OCI-LY7 (cell line): ENCODE results near the gene SRBD1. TPM values are rescaled to one million over a fixed set of nuclear protein-coding genes. Genes with fewer than 3 reads are reported as not detected.

Experiments
- BruUV-seq: library from RNA; stranded (reverse); fragments of 400-500 nt; replicated peaks from 2 replicates; lab custom pipeline; 2021; lab: Mats Ljungman, UMichigan
- CTCF ChIA-PET: fragments of 300-600 bp; sonication (Branson Sonifier 250); formaldehyde crosslinking; loops from one replicate; lab custom pipeline; 2022; ENCODE audit warnings: antibody characterized with exemption; ENCODE audit not compliant: unreplicated experiment; lab: Charles Lee
- POLR2A ChIA-PET: fragments of 300-600 bp; sonication (Branson Sonifier 250); formaldehyde crosslinking; loops from one replicate; lab custom pipeline; 2022; ENCODE audit warnings: antibody characterized with exemption; lab: Charles Lee
- DNase-seq: peaks from one replicate; pipeline ENCODE4 v3.0.0-alpha.2; 2015; ENCODE audit warnings: low spot score
- H2AFZ ChIP-seq: fragments of 200-600 bp; sonication (generic), shearing (Covaris generic); 2 replicates; pipeline ENCODE4 v1.6.1; 2014; ENCODE audit warnings: mild to moderate bottlenecking, antibody characterized with exemption, low read length, moderate library complexity
- H3K27ac ChIP-seq: fragments of 200-600 bp; sonication (generic); 2 replicates; pipeline ENCODE4 v1.5.1; 2014; ENCODE audit warnings: mixed run types, low read depth, mild to moderate bottlenecking, moderate library complexity, low read length, inconsistent platforms; ENCODE audit not compliant: poor library complexity, severe bottlenecking
- H3K36me3 ChIP-seq: fragments of 200-600 bp; sonication (generic); 2 replicates; pipeline ENCODE4 v1.6.1; 2014; ENCODE audit warnings: mild to moderate bottlenecking, antibody characterized with exemption, low read length, moderate library complexity, mixed read lengths; ENCODE audit not compliant: insufficient read depth
- H3K4me1 ChIP-seq: fragments of 200-600 bp; sonication (generic); 2 replicates; pipeline ENCODE4 v1.5.1; 2014; ENCODE audit warnings: mild to moderate bottlenecking, low read length; ENCODE audit not compliant: insufficient read depth, poor library complexity, severe bottlenecking
- H3K4me2 ChIP-seq: fragments of 200-600 bp; sonication (generic); 2 replicates; pipeline ENCODE4 v1.6.1; 2014; ENCODE audit warnings: mild to moderate bottlenecking, low read length
- H3K4me3 ChIP-seq: fragments of 200-600 bp; sonication (generic); 2 replicates; pipeline ENCODE4 v1.5.1; 2014; ENCODE audit warnings: mild to moderate bottlenecking, low read depth, low read length; ENCODE audit not compliant: poor library complexity, severe bottlenecking
- H3K79me2 ChIP-seq: fragments of 200-600 bp; sonication (generic); 2 replicates; pipeline ENCODE4 v1.6.1; 2016; ENCODE audit warnings: low read depth, mild to moderate bottlenecking, low read length, moderate library complexity, mixed read lengths; ENCODE audit not compliant: insufficient read depth
- H3K9me2 ChIP-seq: fragments of 200-600 bp; sonication (generic); 2 replicates; pipeline ENCODE4 v1.6.1; 2016; ENCODE audit warnings: mild to moderate bottlenecking, low read length, mixed read lengths; ENCODE audit not compliant: insufficient read depth
- H3K9me3 ChIP-seq: fragments of 200-600 bp; sonication (generic); 2 replicates; pipeline ENCODE4 v1.6.1; 2014; ENCODE audit warnings: mild to moderate bottlenecking, mixed run types, low read length, mixed read lengths
- H4K20me1 ChIP-seq: fragments of 200-600 bp; sonication (generic); 2 replicates; pipeline ENCODE4 v1.6.1; 2014; ENCODE audit warnings: mild to moderate bottlenecking, antibody characterized with exemption, low read length, moderate library complexity, mixed read lengths; ENCODE audit not compliant: insufficient read depth
- EZH2phosphoT487 ChIP-seq: fragments of 200-600 bp; sonication (generic); IDR thresholded peaks from 2 replicates; pipeline ENCODE4 v1.6.1; 2018; ENCODE audit warnings: low read depth, borderline replicate concordance, mild to moderate bottlenecking, mixed run types, antibody characterized with exemption, low read length, moderate library complexity, mixed read lengths
- intact Hi-C: fragments of 100-400 bp; cut with micrococcal nuclease; formaldehyde crosslinking; loops from one replicate; pipeline ENCODE4 v1.10.0; 2022; ENCODE audit not compliant: unreplicated experiment
- total RNA-seq, 2 experiments: library from RNA; depleted of rRNA in 1 of 2; stranded (reverse); fragments of >200 nt in 1 of 2; shearing (Covaris generic) in 1 of 2; gene quantifications; 2 replicates each; pipeline ENCODE4 v1.2.3, GENCODE V29; 2014 to 2022
- TF ChIP-seq, protein P1 (sequence below): fragments of 200-600 bp; sonication (generic); conservative IDR thresholded peaks from 2 replicates; pipeline ENCODE4 v1.5.1; 2014; ENCODE audit warnings: mild to moderate bottlenecking, antibody characterized with exemption, low read length, moderate library complexity, mixed read lengths

Gene SRBD1
- total RNA-seq, 2 experiments from 2014 or later, result 13.9 to 16.0 TPM

DNA sequence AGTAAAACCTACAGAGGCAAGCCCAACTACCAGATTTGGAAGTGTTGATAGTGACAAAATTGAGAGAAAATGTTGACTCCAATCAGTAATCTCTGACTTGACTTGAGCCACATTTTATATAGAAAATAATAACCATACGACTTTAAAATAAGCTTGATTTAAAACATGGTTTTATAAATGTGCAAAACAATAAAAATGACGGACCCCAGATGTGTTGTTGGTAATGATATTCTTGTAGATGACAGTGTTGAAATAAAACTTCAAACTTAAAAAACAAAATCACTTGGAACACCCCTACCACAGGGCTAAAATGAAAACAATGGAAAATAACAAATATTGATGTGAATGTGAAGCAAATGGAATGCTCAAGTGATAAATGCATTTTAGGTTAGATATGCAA is 188.1 kb downstream of the SRBD1 start:
- BruUV-seq, result no TSS peak
- intact Hi-C loops, result no loop called here
- Histone ChIP-seq H3K36me3 (peaks cover 18% of the 10 kb centered on the region), H3K4me3 (no peak overlapping the region), H3K4me1 (no peaks in the 10 kb centered on the region), H3K9me2 (no peaks in the 10 kb centered on the region), H3K79me2 (no peaks in the 10 kb centered on the region), H3K27ac (no peak overlapping the region), H2AFZ (no peak overlapping the region), H4K20me1 (no peaks in the 10 kb centered on the region), H3K9me3 (no peaks in the 10 kb centered on the region), H3K4me2 (no peak overlapping the region)
- TF ChIP-seq, protein P1, sequence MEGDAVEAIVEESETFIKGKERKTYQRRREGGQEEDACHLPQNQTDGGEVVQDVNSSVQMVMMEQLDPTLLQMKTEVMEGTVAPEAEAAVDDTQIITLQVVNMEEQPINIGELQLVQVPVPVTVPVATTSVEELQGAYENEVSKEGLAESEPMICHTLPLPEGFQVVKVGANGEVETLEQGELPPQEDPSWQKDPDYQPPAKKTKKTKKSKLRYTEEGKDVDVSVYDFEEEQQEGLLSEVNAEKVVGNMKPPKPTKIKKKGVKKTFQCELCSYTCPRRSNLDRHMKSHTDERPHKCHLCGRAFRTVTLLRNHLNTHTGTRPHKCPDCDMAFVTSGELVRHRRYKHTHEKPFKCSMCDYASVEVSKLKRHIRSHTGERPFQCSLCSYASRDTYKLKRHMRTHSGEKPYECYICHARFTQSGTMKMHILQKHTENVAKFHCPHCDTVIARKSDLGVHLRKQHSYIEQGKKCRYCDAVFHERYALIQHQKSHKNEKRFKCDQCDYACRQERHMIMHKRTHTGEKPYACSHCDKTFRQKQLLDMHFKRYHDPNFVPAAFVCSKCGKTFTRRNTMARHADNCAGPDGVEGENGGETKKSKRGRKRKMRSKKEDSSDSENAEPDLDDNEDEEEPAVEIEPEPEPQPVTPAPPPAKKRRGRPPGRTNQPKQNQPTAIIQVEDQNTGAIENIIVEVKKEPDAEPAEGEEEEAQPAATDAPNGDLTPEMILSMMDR, result no peak
- TF ChIP-seq EZH2phosphoT487, result no peak
- CTCF ChIA-PET, result no interaction called here
- DNase-seq, result no peak
- POLR2A ChIA-PET, result interaction anchor here (0.7 kb wide), 1 partner anchor 11 kb away, joined by 3 read pairs; no protein-coding TSS in a partner anchor

DNA sequence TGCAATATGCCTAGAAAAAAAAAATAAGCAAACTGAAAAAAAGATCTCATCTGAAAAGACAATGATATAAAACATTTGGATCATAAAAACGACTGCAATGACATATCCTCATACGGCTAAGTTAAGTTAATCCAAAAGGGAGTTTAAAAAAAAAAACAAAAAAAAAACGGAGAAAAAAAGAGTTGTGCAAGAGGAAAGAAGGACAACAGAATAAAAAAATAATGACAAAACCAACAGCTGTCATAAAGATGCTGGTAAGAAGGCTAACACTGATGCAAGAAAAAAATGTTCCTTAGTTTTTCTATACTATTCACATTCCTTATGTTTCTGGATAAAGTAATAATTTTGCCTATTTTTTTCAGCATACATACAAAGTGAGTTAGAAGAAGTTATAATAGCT is 192.5 kb downstream of the SRBD1 start:
- Histone ChIP-seq H3K4me1 (no peaks in the 10 kb centered on the region), H3K79me2 (no peaks in the 10 kb centered on the region), H3K4me3 (no peak overlapping the region), H3K36me3 (peaks cover 30% of the 10 kb centered on the region), H3K27ac (no peak overlapping the region), H3K4me2 (no peak overlapping the region), H3K9me2 (no peaks in the 10 kb centered on the region), H2AFZ (no peak overlapping the region), H4K20me1 (no peaks in the 10 kb centered on the region), H3K9me3 (no peaks in the 10 kb centered on the region)
- TF ChIP-seq EZH2phosphoT487, result no peak
- TF ChIP-seq, protein P1, result no peak
- no peak for DNase-seq
- POLR2A ChIA-PET, result interaction anchor here (1.0 kb wide), 1 partner anchor 15 kb away, joined by 3 read pairs; no protein-coding TSS in a partner anchor
- CTCF ChIA-PET, result no interaction called here
- intact Hi-C loops, result no loop called here
- BruUV-seq, result no TSS peak

DNA sequence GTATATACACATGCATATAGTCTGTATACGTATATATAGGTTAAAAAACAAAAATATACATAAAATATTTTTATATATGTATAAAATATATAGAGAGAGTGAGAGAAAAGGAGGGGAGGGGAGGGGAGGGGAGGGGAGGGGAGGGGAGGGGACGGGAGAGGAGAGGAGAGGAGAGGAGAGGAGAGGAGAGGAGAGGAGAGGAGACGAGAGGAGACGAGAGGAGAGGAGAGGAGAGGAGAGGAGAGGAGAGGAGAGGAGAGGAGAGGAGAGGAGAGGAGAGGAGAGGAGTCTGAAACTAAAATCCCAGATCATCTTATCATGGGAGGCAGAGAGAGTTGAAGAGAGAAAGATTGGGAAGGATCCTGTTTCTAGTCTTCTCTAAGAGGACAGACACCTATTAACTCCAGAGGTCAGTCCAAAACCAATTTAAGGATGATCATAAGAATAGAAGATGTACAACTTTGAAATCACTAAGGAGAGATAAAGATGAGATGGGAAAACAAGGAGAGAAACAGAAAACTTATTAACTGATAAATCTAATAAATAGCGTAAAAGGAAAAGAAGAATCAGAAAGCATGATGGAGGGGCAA is 195.4 kb downstream of the SRBD1 start:
- ChIA-PET POLR2A (interaction anchor here (0.7 kb wide), 1 partner anchor 24 kb away, joined by 3 read pairs; no protein-coding TSS in a partner anchor), CTCF (no interaction called here)
- no peak overlapping the region for H2AFZ ChIP-seq
- no peaks in the 10 kb centered on the region for H3K4me1 ChIP-seq
- no peak overlapping the region for H3K4me3 ChIP-seq
- H3K9me2 ChIP-seq, result no peaks in the 10 kb centered on the region
- peaks cover 41% of the 10 kb centered on the region for H3K36me3 ChIP-seq
- no peak for DNase-seq
- no peak overlapping the region for H3K4me2 ChIP-seq
- no peaks in the 10 kb centered on the region for H4K20me1 ChIP-seq
- no peak for TF ChIP-seq EZH2phosphoT487
- TF ChIP-seq, protein P1, result no peak
- H3K79me2 ChIP-seq, result no peaks in the 10 kb centered on the region
- no TSS peak for BruUV-seq
- no peaks in the 10 kb centered on the region for H3K9me3 ChIP-seq
- intact Hi-C loops, result no loop called here
- H3K27ac ChIP-seq, result no peak overlapping the region
